Tibial nerve (tissue), 4 donors: ENCODE results near the gene KCNQ4.

Experiments
- CTCF ChIP-seq, 5 experiments: fragments of 200-600 bp in 3 of 5; fragments of 450-650 bp in 2 of 5; sonication (generic) in 3 of 5; IDR thresholded peaks; one replicate each; pipeline ENCODE4 v1.5.1; 2016 to 2019; ENCODE audit warnings: antibody characterized with exemption in 5 of 5, mild to moderate bottlenecking in 3 of 5, moderate library complexity in 2 of 5
- EP300 ChIP-seq, 2 donors: sonication (generic); formaldehyde crosslinking; IDR thresholded peaks; one replicate each; pipeline ENCODE4 v1.6.1; 2017; ENCODE audit warnings: antibody characterized with exemption in 2 of 2, mild to moderate bottlenecking in 1 of 2
- POLR2A ChIP-seq, 2 donors: fragments of 450-650 bp; IDR thresholded peaks; one replicate each; pipeline ENCODE4 v1.6.1; 2017; ENCODE audit warnings: antibody characterized with exemption in 2 of 2, mild to moderate bottlenecking in 2 of 2, moderate library complexity in 2 of 2

- TF ChIP-seq CTCF (IDR thresholded peaks at IDR 0.05) (no peak), EP300 (IDR thresholded peaks at IDR 0.05) (no peak), POLR2A (IDR thresholded peaks at IDR 0.05) (no peak)
Observed at GRCh38 chr1:40860706-40861223, 77.2 kb downstream of the KCNQ4 start.
